CD4-positive, alpha-beta T cell (primary cell): ENCODE results near the gene AIFM1. TPM values are rescaled to one million over a fixed set of nuclear protein-coding genes. Genes with fewer than 3 reads are reported as not detected.

Experiments used
- ATAC-seq: fragments of 200-7000 bp; cut with Tn5 transposase; one replicate; pipeline ENCODE4 v1.10.0; 2022; ENCODE audit warnings: mild to moderate bottlenecking; ENCODE audit not compliant: poor library complexity
- CTCF ChIA-PET: fragments of 350-600 bp; sonication (Branson Sonifier 250); formaldehyde crosslinking; loops from one replicate; lab custom pipeline; 2021; ENCODE audit warnings: antibody characterized with exemption, inconsistent platforms; lab: Charles Lee
- POLR2A ChIA-PET: fragments of 350-600 bp; sonication (Branson Sonifier 250); formaldehyde crosslinking; loops from one replicate; lab custom pipeline; 2021; ENCODE audit warnings: antibody characterized with exemption, inconsistent platforms; lab: Charles Lee
- DNase-seq, 14 experiments: peaks; one replicate each; pipeline ENCODE4 v3.0.0-alpha.2; 2013 to 2020; ENCODE audit warnings: mixed read lengths in 2 of 14
- H3K27ac ChIP-seq, 2 donors: one replicate each; pipeline versions ENCODE4 v1.5.1 to v1.7.0; 2013; ENCODE audit warnings: low read length in 2 of 2, low read depth in 1 of 2, mild to moderate bottlenecking in 1 of 2
- H3K27me3 ChIP-seq, 2 experiments: 1 replicate in 1 of 2; 2 replicates in 1 of 2; pipeline versions ENCODE4 v1.6.1 to v1.7.0; 2013; ENCODE audit warnings: low read length in 2 of 2, control low read depth in 1 of 2, mild to moderate bottlenecking in 1 of 2, moderate library complexity in 1 of 2; ENCODE audit not compliant: insufficient read depth in 2 of 2, control insufficient read depth in 1 of 2
- H3K36me3 ChIP-seq: one replicate; pipeline ENCODE4 v1.6.1; 2013; ENCODE audit warnings: low read length, control low read depth; ENCODE audit not compliant: insufficient read depth
- H3K4me1 ChIP-seq: one replicate; pipeline ENCODE4 v1.6.1; 2013; ENCODE audit warnings: low read length, control low read depth; ENCODE audit not compliant: insufficient read depth
- H3K4me3 ChIP-seq: one replicate; pipeline ENCODE4 v1.5.1; 2013; ENCODE audit warnings: mild to moderate bottlenecking, low read length, moderate library complexity
- H3K9me3 ChIP-seq, 2 experiments: 1 replicate in 1 of 2; 2 replicates in 1 of 2; pipeline versions ENCODE4 v1.6.1 to v1.7.0; 2013; ENCODE audit warnings: low read length in 2 of 2, mild to moderate bottlenecking in 2 of 2, control low read depth in 1 of 2, moderate library complexity in 1 of 2; ENCODE audit not compliant: control insufficient read depth in 1 of 2, insufficient read depth in 1 of 2
- H3K27ac Mint-ChIP-seq: one replicate; pipeline ENCODE4 v1.8.0; 2020; ENCODE audit warnings: mixed read lengths
- H3K27me3 Mint-ChIP-seq: one replicate; pipeline ENCODE4 v1.8.0; 2021; ENCODE audit warnings: mixed read lengths
- H3K36me3 Mint-ChIP-seq: one replicate; pipeline ENCODE4 v1.8.0; 2021; ENCODE audit warnings: low read depth, mixed read lengths
- H3K4me1 Mint-ChIP-seq: one replicate; pipeline ENCODE4 v1.8.0; 2021; ENCODE audit warnings: low read depth, mixed read lengths
- H3K4me3 Mint-ChIP-seq: one replicate; pipeline ENCODE4 v1.8.0; 2020; ENCODE audit warnings: mild to moderate bottlenecking, mixed read lengths
- H3K9me3 Mint-ChIP-seq: one replicate; pipeline ENCODE4 v1.8.0; 2020; ENCODE audit warnings: mixed read lengths
- CTCF ChIP-seq: fragments of 200-600 bp; IDR thresholded peaks from one replicate; pipeline ENCODE4 v1.8.0; 2022; ENCODE audit warnings: antibody characterized with exemption, mild to moderate bottlenecking
- intact Hi-C, 2 experiments: fragments of 100-400 bp; cut with DNase I in 1 of 2; cut with micrococcal nuclease in 1 of 2; formaldehyde crosslinking; loops; one replicate each; pipeline versions ENCODE4 v1.15.1 to v1.9.0; 2023 to 2025; cut with DNase I, micrococcal nuclease
- total RNA-seq, 174 experiments: library from RNA in 2 of 174; stranded (reverse) in 2 of 174; gene quantifications; one replicate each; pipeline ENCODE4 v1.2.3 and lab custom pipeline; 2021 to 2026

Gene AIFM1
- total RNA-seq, 2 experiments from 2014 or later = 6.1 to 6.4 TPM

DNA sequence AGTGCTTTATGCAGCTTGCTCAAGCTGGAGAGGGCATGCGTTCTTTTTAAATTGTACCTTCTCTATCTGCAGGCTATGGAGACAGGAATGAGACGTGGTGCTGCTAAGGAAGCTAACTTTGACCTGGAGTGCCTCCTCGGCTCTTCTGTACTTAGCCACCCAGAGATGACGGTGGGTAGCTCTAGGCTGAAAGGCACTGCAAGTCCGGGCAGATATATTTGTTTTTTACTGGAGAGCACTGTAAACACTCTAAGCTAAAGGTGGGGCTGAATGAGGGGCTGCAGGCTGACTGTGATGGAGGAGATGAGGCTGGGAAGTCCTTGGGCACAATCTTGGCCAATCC, 67.5 kb downstream of the AIFM1 start:
- Mint-ChIP-seq H3K36me3 (peaks cover 4% of the 10 kb centered on the region), H3K9me3 (no peaks in the 10 kb centered on the region), H3K27ac (peak overlapping the region; percentile 86), H3K4me3 (peak overlapping the region; percentile 38), H3K4me1 (peaks cover 67% of the 10 kb centered on the region), H3K27me3 (no peaks in the 10 kb centered on the region)
- Histone ChIP-seq H3K36me3 (no peaks in the 10 kb centered on the region), H3K9me3 (no peaks in the 10 kb centered on the region), H3K27ac (peak overlapping the region; percentile 52 to 56), H3K4me1 (peaks cover 87% of the 10 kb centered on the region), H3K27me3 (no peaks in the 10 kb centered on the region), H3K4me3 (no peak overlapping the region)
- TF ChIP-seq CTCF = no peak
- DNase-seq (no peak), ATAC-seq (no peak)
- POLR2A ChIA-PET = interaction anchor here (2.0 to 3.0 kb wide), 2 partner anchors 13 to 23 kb away, joined by 7 to 11 read pairs; no protein-coding TSS in a partner anchor
- intact Hi-C loops = no loop called here
- CTCF ChIA-PET = interaction anchor here (1.1 to 1.4 kb wide), 2 partner anchors 11 to 19 kb away, joined by 3 to 6 read pairs; no protein-coding TSS in a partner anchor

DNA sequence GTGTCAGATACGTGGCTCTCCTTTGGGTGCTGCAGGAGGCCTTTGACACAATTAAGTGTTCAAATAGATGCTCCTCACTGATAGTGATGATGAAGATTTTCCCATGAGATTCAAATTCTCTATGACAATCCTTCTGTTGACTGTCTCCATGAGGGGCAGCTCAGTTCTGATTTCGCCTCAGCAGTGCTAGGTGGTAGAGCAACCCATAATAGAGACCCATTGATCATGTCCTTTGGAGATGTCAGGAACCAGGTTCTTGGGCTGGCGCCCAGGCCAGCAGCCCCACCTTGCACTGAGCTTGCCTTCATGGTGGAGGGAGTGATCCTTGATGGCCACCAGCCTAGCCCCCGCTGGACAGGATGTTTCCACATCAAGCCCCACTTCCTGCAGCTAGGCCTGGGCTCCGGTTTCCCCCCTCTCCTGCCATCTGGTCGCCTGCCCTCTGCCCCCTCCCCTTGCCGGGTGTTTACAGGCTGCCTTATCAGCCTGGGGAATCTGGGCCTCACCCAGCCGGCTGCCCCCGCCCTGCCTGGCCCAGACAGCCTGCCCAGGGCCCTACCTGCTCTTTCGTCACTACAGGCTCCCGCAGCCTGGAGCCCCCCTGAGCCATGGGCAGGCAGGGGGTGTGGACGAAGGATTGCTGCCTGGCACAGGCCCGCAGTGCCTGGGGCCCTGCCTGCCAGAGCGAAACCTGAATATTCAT, 68.0 kb downstream of the AIFM1 start:
- Histone ChIP-seq H3K27ac (peak overlapping the region; percentile 52 to 56), H3K9me3 (no peaks in the 10 kb centered on the region), H3K4me3 (no peak overlapping the region), H3K27me3 (no peaks in the 10 kb centered on the region), H3K36me3 (no peaks in the 10 kb centered on the region), H3K4me1 (peaks cover 91% of the 10 kb centered on the region)
- intact Hi-C loops = no loop called here
- Mint-ChIP-seq H3K27me3 (no peaks in the 10 kb centered on the region), H3K27ac (peak overlapping the region; percentile 86), H3K4me3 (peak overlapping the region; percentile 38), H3K4me1 (peaks cover 66% of the 10 kb centered on the region), H3K36me3 (peaks cover 4% of the 10 kb centered on the region), H3K9me3 (no peaks in the 10 kb centered on the region)
- peak; percentile 88 for ATAC-seq
- ChIA-PET CTCF (interaction anchor here (1.1 to 1.4 kb wide), 2 partner anchors 11 to 18 kb away, joined by 3 to 6 read pairs; no protein-coding TSS in a partner anchor), POLR2A (interaction anchor here (2.0 to 3.0 kb wide), 2 partner anchors 13 to 24 kb away, joined by 7 to 11 read pairs; no protein-coding TSS in a partner anchor)
- peak in 10 of 14 experiments; percentile 21 to 73 (median 44) for DNase-seq
- no peak for TF ChIP-seq CTCF

DNA sequence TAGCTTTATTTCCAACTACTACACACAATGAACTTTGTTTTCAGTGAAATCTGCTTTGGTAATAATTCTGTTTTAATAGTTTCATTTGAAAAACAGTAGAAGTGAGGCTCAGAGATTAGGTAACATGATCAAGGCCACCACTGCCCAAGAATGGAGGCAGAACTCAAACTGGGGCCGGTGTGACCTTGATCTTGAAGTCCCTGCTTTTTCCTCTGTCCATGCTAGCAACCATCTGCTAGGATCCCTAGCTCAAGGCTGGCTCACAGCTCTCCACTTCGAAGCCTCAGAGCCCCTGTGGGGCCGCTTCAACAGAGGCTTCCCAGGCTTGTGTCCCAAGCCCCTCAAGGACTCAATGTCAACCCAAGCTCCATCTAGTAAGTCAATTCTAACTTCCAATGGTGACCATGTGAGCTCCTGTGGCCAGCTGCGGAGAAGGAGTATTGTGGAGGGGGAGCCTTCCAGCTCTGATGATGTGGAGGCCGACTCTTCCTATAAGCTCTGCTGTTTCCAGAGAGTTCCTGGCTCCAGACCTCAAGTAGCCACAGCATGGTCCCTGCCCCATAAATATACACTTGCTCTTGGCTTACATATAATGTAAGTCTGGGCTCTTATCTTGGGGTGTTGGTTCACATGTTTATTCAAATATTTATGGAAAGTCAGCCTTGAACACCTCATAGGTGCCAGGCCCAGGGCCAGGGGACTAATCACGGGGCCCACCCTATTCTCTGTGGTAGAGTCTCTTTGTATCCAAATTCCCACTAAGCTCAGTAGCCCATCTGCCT, 70.2 kb downstream of the AIFM1 start:
- Mint-ChIP-seq H3K4me3 (peak overlapping the region; percentile 48), H3K4me1 (peaks cover 69% of the 10 kb centered on the region), H3K27ac (peak overlapping the region; percentile 86)

More for the DNA sequence above, 70.2 kb downstream of the AIFM1 start:
- H3K27ac ChIP-seq = no peak overlapping the region
- H3K27me3 ChIP-seq = no peaks in the 10 kb centered on the region
- no peak overlapping the region for H3K4me3 ChIP-seq
- Mint-ChIP-seq H3K27me3 (no peaks in the 10 kb centered on the region), H3K36me3 (peaks cover 4% of the 10 kb centered on the region), H3K9me3 (no peaks in the 10 kb centered on the region)
- H3K4me1 ChIP-seq = peaks cover 94% of the 10 kb centered on the region
- no peaks in the 10 kb centered on the region for H3K36me3 ChIP-seq
- ATAC-seq = no peak
- intact Hi-C loops = no loop called here
- TF ChIP-seq CTCF = no peak
- no peaks in the 10 kb centered on the region for H3K9me3 ChIP-seq
- POLR2A ChIA-PET = interaction anchor here (1.0 to 1.9 kb wide), 3 partner anchors 8 to 28 kb away, joined by 3 to 6 read pairs (median 3); partner anchors contain the start of gene ELF4
- CTCF ChIA-PET = interaction anchor here (0.9 to 1.7 kb wide), 4 partner anchors 8 to 25 kb away, joined by 3 to 5 read pairs (median 4); no protein-coding TSS in a partner anchor
- DNase-seq = no peak
